ENCODE measurements around the gene DLG5. TPM values are rescaled to one million over a fixed set of nuclear protein-coding genes. Genes with fewer than 3 reads are reported as not detected.
A peak's percentile ranks its signal among the peaks of the same experiment; 100 is the strongest.

The DLG5 gene, protein sequence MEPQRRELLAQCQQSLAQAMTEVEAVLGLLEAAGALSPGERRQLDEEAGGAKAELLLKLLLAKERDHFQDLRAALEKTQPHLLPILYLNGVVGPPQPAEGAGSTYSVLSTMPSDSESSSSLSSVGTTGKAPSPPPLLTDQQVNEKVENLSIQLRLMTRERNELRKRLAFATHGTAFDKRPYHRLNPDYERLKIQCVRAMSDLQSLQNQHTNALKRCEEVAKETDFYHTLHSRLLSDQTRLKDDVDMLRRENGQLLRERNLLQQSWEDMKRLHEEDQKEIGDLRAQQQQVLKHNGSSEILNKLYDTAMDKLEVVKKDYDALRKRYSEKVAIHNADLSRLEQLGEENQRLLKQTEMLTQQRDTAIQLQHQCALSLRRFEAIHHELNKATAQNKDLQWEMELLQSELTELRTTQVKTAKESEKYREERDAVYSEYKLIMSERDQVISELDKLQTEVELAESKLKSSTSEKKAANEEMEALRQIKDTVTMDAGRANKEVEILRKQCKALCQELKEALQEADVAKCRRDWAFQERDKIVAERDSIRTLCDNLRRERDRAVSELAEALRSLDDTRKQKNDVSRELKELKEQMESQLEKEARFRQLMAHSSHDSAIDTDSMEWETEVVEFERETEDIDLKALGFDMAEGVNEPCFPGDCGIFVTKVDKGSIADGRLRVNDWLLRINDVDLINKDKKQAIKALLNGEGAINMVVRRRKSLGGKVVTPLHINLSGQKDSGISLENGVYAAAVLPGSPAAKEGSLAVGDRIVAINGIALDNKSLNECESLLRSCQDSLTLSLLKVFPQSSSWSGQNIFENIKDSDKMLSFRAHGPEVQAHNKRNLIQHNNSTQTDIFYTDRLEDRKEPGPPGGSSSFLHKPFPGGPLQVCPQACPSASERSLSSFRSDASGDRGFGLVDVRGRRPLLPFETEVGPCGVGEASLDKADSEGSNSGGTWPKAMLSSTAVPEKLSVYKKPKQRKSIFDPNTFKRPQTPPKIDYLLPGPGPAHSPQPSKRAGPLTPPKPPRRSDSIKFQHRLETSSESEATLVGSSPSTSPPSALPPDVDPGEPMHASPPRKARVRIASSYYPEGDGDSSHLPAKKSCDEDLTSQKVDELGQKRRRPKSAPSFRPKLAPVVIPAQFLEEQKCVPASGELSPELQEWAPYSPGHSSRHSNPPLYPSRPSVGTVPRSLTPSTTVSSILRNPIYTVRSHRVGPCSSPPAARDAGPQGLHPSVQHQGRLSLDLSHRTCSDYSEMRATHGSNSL (N-terminal part only)
- 34.6 TPM for total RNA-seq

DNA sequence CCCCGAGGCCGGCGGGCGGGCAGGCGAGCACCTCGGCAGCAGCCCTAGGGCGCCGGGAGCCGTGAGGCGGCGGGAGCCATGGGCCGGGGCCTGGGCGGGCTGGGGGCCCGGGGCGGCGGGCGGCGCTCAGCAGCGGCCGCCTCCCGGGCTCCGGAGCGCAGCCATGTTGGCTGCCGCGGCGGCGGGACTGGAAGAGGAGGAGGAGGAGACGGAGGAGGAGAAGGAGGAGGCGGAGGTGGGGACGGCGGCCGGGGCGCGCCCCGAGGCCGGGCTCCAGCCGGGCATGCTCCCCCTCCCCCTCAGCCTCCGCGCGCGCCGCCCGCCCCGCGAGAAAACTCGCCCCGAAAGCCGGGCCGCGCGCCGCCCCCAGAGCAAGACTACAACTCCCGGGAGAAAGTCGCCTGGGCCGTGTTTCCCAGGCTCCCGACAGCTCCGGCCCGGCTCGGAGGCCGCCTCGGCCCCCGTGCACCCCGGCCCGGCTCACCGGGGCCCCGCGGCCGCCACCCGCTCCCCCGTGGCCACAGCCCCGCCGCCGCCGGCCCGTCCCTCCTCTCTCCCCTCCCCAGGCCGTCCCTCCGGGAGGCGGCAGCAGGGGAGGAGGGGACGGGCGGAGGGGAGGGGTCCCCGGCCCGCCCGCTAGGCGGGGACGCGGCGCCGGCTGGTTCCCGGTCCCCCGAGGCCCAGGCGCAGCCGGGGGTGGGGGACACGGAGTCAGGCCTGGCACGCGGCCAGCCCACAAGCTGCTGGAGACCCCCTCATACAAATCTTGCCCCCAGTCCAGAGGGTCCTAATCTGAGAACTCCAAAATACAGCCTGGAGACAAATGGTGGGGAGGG lies at the start of gene DLG5:
TSS of gene DLG5 (minus strand) at position 190 of the 836 bp plus-strand sequence. CDS start 235 bp downstream, outside the sequence.
- peak; percentile 78 for DNase-seq

DNA sequence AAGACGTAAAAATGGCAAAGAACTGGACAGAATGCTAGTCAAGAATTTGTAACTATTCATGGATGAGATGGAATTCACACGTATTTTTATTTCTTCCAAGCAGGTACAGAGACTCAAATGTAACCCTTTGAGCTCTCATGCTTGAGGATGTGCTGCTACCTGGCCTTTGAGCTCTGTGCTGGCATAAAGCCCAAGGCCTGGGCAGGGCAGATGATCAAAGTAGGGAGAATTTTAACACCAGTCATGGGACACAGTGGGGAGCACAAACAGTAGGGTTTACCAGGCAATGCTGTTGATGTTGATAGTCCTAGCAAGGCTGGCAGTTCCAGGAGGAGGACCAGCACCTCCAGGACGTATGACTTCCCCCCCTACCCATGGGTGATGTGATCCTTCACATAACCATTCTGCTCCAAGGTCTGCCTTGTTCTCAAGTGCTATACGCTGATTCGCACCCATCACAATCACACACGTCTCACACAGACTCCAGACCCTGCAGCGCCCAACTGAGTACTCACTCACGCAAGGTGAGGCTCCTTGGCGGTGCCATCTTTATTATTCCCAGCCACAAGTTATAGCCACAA lies 48.6 kb upstream of the DLG5 start:
- no peak for DNase-seq

DNA sequence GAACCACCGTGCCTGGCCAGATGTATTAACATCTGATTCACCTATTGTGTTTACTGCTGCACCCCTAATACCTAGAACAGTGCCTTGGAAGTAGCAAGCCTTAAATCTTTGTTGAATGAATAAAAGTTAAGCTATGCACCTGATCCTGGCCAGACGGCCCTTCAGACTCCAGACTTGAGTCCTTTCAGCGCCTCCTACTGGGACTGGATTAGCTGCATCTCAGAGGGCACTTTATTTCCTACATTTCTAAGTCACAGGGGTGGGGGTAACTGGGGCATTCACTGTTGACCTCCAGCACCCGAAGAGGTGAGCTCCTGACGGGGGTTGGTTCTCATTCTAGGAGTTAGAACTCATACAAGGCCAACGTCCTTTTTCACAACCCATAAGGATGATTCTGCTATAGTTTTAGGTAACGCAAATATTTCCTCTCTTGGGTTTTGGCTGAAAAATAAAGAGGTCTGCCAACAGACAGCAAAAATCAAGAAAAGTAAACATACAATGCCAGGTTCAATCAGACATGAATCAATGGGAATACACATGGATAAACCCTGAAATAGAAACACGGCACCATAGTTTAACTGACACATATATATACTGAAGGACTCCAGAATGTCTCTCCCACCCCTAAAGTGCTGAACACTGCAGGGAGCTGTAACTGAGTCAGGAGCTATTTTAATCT lies 48.0 kb upstream of the DLG5 start:
- peak; percentile 40 for DNase-seq

DNA sequence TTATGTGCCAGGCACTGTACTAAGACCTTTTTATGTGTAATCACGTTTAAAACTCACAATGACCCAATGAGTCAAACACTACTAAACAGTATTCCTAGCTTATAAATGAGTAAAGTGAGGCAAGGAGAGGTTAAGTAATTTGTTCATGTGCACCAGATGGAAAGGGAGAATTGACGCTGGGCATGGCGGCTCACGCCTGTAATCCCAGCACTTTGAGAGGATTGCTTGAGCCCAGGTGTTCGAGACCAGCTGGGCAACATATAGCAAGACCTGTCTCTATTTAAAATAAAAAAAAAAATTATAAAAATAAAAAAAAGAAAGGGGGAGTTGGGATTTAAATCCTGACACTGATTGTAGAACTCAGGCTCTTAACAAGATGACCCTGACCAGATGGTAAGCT lies 46.7 kb upstream of the DLG5 start:
- no peak for DNase-seq

DNA sequence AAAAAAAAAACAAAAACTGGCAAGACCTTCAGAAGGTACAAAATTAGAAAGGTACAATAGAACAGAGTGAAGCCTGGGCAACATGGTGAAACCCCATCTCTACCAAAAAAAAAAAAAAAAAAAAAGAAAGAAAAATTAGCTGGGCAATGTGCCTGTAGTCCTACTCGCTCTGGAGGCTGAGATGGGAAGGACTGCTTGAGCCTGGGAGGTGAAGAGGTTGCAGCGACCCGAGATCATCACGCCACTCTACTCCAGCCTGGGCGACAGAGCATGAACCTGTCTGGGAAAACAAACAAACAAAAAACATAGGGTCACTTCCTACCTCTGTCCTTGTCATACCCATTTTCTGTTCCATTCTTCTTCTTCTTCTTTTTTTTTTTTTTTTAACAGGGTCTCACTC lies 45.6 kb upstream of the DLG5 start:
- DNase-seq, result no peak

DNA sequence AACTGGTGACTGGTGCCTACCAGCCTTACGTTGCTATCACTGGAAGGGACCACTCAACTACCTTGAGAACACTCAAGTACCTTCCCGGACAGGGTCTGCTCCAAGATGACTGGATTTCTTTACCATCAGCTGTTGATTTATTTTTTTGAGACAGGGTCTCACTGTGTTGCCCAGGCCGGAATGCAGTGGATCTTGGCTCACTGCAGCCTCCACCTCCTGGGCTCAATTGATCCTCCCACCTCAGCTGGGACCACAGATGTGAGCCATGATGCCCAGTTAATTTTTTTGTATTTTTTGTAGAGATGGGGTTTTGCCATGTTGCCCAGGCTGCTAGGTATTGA lies 45.2 kb upstream of the DLG5 start:
- no peak for DNase-seq

DNA sequence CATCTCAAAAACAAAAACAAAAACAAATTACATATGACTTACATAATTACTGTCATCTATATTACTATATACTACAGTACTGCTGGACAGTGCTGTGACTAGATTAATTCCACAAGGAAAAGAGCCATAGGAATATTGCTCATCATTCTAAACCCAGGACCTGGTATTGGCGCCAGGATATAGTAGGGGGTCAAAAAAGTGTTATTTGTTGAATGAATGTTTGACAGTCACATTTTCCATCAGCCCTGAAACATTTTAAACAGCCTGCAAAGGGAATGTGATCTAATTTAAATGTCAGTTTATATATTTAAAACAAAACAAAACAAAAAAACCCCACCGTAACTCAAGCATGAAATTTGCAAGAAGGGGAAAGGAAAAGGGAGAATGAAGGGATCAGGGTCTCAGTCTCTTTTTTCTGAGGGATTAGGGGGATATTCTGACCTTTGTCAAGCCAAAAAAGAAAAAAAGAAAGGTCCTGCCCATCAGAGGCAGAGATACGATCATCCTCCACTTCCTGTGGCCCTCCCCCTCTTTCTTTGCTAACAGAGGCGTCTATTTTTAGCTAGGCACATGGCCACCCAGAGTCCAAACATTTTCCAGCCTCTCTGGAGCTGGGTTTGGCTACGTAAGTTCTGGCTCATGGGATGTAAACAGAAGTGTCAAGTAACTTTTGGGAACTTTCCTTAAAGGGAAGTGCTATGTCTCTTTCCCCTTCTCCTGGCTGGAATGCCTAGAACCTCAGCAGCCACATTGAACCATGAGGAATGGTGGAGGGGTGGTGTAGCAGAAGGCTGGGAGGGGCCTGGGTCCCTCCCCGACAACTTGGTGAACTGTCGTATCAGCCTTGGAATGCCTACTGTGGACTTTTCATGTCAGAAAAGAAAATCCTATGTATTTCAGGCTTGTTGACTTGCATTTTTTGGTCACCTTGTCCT lies 44.6 kb upstream of the DLG5 start:
- DNase-seq, result peak; percentile 93

DNA sequence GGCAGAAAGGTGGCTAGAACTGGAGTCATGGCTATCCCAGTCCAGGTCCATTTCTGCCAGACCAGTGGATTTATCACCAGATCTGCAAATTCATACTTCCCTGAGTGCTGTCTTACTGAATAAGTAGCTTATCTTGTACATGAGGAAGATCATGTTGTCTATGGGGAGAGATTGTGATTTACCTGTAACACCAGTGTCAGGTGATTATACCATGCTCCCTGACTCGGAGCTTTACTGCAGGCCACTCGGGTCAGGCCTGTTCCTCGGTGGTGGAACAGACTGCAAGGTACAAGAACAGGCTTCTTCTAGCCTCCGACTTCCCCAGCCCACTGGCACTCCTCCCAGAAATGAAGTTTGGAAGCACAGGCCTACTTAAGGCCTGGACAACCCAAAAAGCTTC lies 42.6 kb upstream of the DLG5 start:
- peak; percentile 64 for DNase-seq

DNA sequence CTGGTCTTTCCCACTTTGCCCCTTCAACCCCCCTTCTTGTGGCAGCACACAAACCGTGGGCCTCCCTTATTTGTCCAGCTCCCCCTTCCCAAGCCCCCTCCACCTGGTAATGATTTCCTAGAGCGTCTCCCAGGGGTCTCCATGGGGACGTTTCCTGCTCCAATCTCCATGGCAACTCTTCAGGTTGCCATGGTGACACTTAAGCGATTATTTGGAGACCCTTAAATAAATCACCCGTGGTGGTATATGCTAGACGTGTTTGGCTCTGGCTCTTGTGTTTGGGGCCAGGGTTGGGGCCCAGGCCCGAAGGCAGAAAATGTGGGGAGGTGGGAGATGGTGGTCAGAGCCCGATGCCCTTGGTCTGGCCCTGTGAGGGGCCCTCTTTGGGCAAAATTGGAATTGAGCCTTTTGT lies 41.1 kb upstream of the DLG5 start:
- peak; percentile 72 for DNase-seq

DNA sequence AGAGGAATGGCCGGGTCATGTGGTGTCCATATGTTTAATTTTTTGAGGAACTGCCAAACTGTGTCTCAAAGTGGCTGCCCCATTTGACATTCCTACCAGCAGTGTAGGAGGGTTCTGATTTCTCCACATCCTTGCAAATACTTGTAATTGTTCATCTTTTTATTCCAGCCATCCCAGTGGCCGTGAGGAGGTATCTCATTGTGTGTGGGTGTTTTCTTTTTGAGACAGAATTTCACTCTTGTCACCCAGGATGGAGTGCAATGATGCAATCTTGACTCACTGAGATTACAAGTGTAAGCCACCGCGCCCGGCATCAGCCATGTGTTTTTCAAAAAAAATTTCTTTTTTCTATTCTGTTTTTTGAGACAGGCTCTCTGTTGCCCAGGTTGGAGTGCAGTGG lies 38.7 kb upstream of the DLG5 start:
- DNase-seq, result no peak

DNA sequence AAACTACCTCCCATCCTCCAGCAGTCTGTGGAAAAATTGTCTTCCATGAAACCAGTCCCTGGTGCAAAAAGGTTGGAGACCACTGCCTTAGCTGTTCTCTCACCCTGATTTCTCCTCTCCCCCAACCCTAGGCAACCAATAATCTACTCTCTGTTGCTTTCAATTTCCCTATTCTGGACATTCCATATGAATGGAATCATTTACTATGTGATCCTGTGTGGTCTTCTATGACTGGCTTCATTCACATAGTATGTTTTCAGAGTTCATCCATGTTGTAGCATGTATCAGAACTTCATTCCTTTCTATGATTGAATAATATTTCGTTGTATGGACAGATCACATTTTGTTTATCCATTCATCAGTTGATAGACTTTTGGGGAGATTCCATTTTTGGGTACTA lies 38.3 kb upstream of the DLG5 start:
- DNase-seq, result no peak

DNA sequence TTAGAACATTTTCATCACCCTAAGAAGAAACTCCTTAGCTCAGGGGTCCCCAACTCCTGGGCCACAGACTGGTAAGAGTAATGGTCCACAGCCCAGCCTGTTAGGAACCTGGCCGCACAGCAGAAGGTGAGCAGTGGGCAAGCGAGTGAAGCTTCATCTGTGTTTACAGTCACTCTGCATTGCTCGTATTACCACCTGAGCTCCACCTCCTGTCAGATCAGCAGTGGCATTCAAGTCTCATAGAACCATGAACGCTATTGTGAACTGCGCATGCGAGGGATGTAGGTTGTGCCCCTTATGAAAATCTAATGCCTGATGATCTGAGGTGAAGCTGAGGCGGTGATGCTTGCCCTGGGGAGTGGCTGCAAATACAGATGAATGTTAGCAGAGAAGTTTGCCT lies 37.3 kb upstream of the DLG5 start:
- no peak for DNase-seq

DNA sequence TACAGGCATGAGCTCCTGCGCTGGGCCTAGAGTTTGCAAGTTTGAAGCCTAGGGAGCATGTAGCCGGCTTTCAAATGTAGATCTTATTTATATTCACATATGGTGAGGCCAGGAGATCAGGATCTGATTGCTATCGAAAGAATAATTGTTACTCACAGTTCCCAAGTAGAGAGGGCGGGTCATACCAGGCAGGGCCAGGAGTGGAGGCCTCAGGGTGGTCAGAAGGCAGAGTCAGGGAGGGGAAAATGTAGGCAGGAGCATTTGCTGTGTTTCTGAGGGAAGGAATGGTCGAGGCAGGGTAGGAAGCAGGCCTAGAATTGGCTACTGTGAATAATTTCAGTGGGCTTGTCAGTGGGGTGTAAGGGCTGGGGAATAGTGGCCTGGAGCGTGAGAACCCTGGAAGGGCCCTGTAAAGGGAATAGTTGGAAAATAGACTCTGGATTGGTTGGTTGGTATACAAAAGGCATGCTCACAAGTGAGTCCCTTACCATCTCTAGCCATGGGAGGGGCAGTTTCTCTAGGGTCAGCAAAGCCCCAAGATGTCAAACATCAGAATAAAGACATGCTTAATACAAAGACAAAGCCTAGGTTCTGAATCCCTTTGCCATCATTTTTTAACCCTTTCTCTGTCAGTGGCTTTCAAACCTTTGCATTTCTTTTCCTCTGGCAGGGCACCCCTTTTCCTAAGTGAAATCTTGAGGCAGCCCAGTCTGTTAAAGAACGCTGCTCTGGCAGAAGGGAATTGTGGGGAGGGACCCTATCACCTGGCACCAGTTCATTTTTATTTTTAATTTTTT lies 36.0 kb upstream of the DLG5 start:
- DNase-seq, result no peak

DNA sequence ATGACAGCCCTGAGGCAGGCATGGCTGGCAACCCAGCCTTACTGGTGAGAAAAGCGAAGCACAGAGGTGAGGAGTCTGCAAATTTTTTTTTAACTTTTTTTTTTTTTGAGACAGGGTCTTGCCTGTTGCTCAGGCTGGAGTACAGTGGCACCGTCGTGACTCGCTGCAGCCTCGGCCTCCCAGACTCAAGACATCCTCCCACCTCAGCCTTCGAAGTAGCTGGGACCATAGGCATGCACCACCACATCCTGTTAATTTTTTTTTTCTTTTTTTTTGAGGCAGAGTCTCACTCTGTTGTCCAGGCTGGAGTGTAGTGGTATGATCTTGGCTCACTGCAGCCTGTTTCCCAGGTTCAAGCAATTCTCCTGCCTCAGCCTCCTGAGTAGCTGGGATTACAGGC lies 35.1 kb upstream of the DLG5 start:
- DNase-seq, result no peak

DNA sequence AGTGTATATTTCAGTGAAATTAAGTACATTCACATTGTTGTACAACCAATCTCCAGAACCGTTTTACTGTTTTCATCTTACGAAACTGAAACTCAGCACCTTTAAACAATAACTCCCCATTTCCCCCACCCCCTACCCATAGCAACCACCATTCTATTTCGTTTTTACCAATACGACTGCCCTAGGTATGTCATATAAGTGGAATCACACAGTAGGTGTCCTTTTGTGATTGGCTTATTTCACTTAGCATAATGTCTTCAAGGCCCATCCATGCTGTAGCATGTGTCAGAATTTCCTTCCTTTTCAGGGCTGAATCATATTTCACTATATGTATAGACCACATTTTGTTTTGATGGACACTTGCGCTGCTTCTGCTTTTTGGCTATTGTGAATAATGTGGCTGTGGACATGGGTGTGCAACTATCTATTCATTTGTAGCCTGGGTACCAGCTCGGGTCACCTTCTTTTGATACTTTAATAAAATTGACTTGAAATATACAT lies 34.3 kb upstream of the DLG5 start:
- DNase-seq, result no peak

DNA sequence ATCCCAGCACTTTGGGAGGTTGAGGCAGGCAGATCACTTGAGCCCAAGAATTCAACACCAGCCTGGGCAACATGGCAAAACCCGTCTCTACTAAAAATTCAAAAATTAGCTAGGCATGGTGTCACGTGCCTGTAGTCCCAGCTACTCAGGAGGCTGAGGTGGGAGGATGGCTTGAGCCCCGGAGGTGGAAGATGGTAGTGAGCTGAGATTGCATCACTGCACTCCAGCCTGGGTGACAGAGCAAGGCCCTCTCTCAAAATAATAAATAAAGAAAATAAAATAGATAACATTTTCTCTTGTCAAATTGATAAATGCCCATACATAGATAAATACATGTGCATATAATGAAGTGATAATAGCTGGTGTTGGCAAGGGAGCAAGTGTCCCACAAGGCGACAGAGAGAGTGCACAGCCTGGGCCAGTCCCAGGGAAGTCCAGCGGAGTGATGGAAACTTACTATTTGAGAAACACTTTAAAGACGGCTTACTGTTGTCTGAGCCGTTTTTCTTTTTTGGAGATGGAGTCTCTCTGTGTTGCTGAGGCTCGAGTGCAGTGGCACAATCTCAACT lies 33.4 kb upstream of the DLG5 start:
- no peak for DNase-seq

DNA sequence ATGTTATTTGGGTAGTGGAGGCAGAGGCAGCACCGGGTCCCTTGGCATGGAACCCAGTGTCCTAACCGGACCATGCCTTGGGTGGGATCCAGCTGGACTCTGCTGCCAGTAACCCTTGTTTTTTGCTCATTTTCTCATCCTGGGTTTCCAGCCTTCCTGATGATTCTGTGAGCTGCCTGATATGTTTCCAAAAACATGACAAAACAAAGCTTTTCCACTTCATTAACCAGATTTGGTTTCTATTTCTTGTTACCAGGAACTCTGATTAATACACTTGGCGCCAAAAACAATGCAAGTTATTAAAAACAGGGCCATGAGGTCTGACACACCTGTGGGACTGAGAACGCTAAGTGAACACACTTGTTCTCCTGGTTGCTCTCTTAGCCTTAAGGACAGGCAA lies 32.8 kb upstream of the DLG5 start:
- DNase-seq, result peak; percentile 37

DNA sequence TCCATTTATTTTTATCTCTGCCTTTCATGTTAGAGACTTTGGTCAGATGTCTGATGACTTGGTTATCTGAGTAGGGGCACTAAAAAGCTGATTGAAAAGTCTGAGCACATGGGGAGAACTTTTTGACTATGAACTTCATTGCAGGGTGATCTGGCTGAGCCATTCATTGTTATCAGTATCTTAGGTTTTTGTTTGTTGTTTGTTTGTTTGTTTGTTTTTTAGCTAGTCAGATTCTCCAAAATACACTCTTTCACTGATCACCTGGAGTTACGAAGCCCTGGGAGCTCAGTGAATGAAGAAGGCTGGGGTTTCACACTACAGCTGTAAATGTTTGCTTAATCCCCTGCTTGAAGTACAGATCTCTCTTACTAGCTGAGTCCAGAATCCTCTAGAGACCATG lies 28.6 kb upstream of the DLG5 start:
- DNase-seq, result no peak
